ENCODE data around the gene LRRC66.

DNA sequence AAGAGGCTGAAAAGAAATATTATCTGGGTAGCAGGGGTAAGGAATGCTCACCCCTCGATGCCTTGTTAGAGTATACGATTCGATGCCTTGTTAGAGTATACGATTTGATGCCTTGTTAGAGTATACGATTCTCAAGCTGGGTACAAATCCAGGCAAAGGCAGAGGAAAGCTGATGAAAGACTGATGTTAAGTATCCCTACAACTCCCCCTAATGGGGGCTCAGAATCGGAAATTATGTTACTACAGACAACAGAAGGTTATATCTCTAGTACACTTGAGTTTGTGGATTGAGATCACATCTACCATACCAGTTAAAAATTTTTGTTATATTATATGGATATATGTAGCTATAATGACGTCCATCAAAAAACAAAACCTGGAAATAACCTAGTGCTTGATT, 4.8 kb downstream of the LRRC66 start:
- TF ChIP-seq POLR2A (IDR thresholded peaks at IDR 0.05; ENCODE audit: low read depth, low read length) = no peak
- TF ChIP-seq POLR2AphosphoS5 (IDR thresholded peaks at IDR 0.05; ENCODE audit: low read depth, low read length) = no peak

Data from GM12892 (cell line).